HUDEP-2 (cell line): ENCODE results near the gene CNNM3.

Experiments
- DNase-seq, 76 experiments: peaks; one replicate each; lab custom pipeline; 2025; ENCODE audit not compliant: unreplicated experiment in 76 of 76; lab: John Stamatoyannopoulos, UW

Gene CNNM3

GRCh38 chr2:96816836-96817702 is 1.0 kb downstream of the CNNM3 start:
- DNase-seq = peak in 1 of 76 experiments; percentile 40

GRCh38 chr2:96817882-96818281 is 1.8 kb downstream of the CNNM3 start:
- DNase-seq = no peak

- DNase-seq = peak in 65 of 76 experiments; percentile 5 to 81 (median 50)
Observed at GRCh38 chr2:96819128-96819875, 3.2 kb downstream of the CNNM3 start.

GRCh38 chr2:96819876-96820511 is 3.9 kb downstream of the CNNM3 start:
- no peak for DNase-seq

GRCh38 chr2:96821113-96821675 is 5.1 kb downstream of the CNNM3 start:
- DNase-seq = no peak

- no peak for DNase-seq
Observed at GRCh38 chr2:96822786-96823185, 6.7 kb downstream of the CNNM3 start.

GRCh38 chr2:96823198-96823597 is 7.1 kb downstream of the CNNM3 start:
- no peak for DNase-seq

- DNase-seq = no peak
Observed at GRCh38 chr2:96824079-96824870, 8.2 kb downstream of the CNNM3 start.

GRCh38 chr2:96825057-96825456 is 9.0 kb downstream of the CNNM3 start:
- DNase-seq = no peak

GRCh38 chr2:96826546-96827278 is 10.6 kb downstream of the CNNM3 start:
- no peak for DNase-seq

GRCh38 chr2:96828436-96828835 is 12.4 kb downstream of the CNNM3 start:
- DNase-seq = no peak

- no peak for DNase-seq
Observed at GRCh38 chr2:96828874-96829273, 12.8 kb downstream of the CNNM3 start.

- DNase-seq = peak in 4 of 76 experiments; percentile 4 to 20 (median 12)
Observed at GRCh38 chr2:96830044-96830562, 14.0 kb downstream of the CNNM3 start.

GRCh38 chr2:96831679-96832078 is 15.6 kb downstream of the CNNM3 start:
- no peak for DNase-seq

- DNase-seq = no peak
Observed at GRCh38 chr2:96832408-96832753, 16.3 kb downstream of the CNNM3 start.

GRCh38 chr2:96832754-96833507 is 16.9 kb downstream of the CNNM3 start:
- no peak for DNase-seq

GRCh38 chr2:96835830-96836229 is 19.8 kb downstream of the CNNM3 start:
- no peak for DNase-seq

- DNase-seq = no peak
Observed at GRCh38 chr2:96837575-96837974, 21.5 kb downstream of the CNNM3 start.
